DOHH2 (cell line): ENCODE data around the gene PAX3.

Experiments used
- H3F3A ChIP-seq: fragments of 200-600 bp; sonication (generic), shearing (Covaris generic); 2 replicates; pipeline ENCODE4 v1.6.0; 2016; ENCODE audit warnings: antibody characterized with exemption, mild to moderate bottlenecking; ENCODE audit not compliant: control insufficient read depth, insufficient read depth
- H3K27ac ChIP-seq: fragments of 200-600 bp; sonication (generic); 2 replicates; pipeline ENCODE4 v1.5.1; 2014; ENCODE audit warnings: low read depth, mild to moderate bottlenecking, low read length, moderate library complexity
- H3K27me3 ChIP-seq: fragments of 200-600 bp; sonication (generic); 2 replicates; pipeline ENCODE4 v1.6.1; 2014; ENCODE audit warnings: mild to moderate bottlenecking, low read length, mixed read lengths; ENCODE audit not compliant: control insufficient read depth
- H3K36me3 ChIP-seq: fragments of 200-600 bp; sonication (generic); 2 replicates; pipeline ENCODE4 v1.6.1; 2014; ENCODE audit warnings: mild to moderate bottlenecking, low read length, moderate library complexity, mixed read lengths; ENCODE audit not compliant: control insufficient read depth
- H3K4me1 ChIP-seq: fragments of 200-600 bp; sonication (generic); 2 replicates; pipeline ENCODE4 v1.6.1; 2014; ENCODE audit warnings: mild to moderate bottlenecking, low read length, mixed read lengths; ENCODE audit not compliant: control insufficient read depth
- H3K4me2 ChIP-seq: fragments of 200-600 bp; sonication (generic); 2 replicates; pipeline ENCODE4 v1.6.0; 2014; ENCODE audit warnings: mild to moderate bottlenecking, low read length, moderate library complexity
- H3K4me3 ChIP-seq: fragments of 200-600 bp; sonication (generic); 2 replicates; pipeline ENCODE4 v1.5.1; 2014; ENCODE audit warnings: mild to moderate bottlenecking, low read length, mixed read lengths
- H3K79me2 ChIP-seq: fragments of 200-600 bp; sonication (generic); 2 replicates; pipeline ENCODE4 v1.6.1; 2014; ENCODE audit warnings: mild to moderate bottlenecking, low read length, mixed read lengths; ENCODE audit not compliant: control insufficient read depth
- H3K9me2 ChIP-seq: fragments of 200-600 bp; sonication (generic); replicated peaks from 2 replicates; pipeline ENCODE4 v1.6.1; 2014; ENCODE audit warnings: mild to moderate bottlenecking, low read length, mixed read lengths; ENCODE audit not compliant: control insufficient read depth
- H3K9me3 ChIP-seq: fragments of 200-600 bp; sonication (generic); 2 replicates; pipeline ENCODE4 v1.6.1; 2014; ENCODE audit warnings: antibody characterized with exemption, low read length, mixed read lengths; ENCODE audit not compliant: control insufficient read depth, insufficient read depth
- H4K20me1 ChIP-seq: fragments of 200-600 bp; sonication (generic); 2 replicates; pipeline ENCODE4 v1.6.0; 2014; ENCODE audit warnings: low read depth, mild to moderate bottlenecking, antibody characterized with exemption, low read length, moderate library complexity; ENCODE audit not compliant: control insufficient read depth, insufficient read depth
- EZH2phosphoT487 ChIP-seq: fragments of 200-600 bp; sonication (generic); IDR thresholded peaks from 2 replicates; pipeline ENCODE4 v1.6.1; 2017; ENCODE audit warnings: borderline replicate concordance, mild to moderate bottlenecking, antibody characterized with exemption, low read length, moderate library complexity, mixed read lengths
- TF ChIP-seq, protein P1 (sequence below): fragments of 200-600 bp; sonication (generic); IDR thresholded peaks from one replicate; pipeline ENCODE4 v1.5.1; 2014; ENCODE audit warnings: antibody characterized with exemption, mild to moderate bottlenecking, low read depth, low read length; ENCODE audit not compliant: poor library complexity, severe bottlenecking

PAX3 gene

DNA sequence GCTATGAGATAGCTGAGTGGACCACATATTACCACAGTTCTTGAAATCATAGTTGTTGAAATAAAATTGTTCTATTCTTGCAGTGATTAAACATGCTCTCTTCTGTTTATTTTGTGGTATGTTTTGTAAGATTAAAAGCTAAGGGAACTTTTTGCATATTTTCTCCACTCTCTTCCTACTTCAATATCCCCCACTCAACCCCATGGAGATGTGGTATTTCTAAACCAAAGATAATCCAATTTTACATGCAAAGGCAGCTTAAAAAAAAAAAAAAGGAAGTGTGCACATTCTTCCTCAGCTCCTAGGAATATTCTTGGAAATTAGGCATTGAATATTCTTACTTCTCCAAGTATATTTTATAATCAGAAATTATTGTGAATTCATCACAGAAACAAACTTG is 15.0 kb upstream of the PAX3 start:
- Histone ChIP-seq H3K27ac (no peak overlapping the region), H3K9me2 (no peaks in the 10 kb centered on the region), H3K36me3 (no peaks in the 10 kb centered on the region), H3F3A (no peaks in the 10 kb centered on the region), H4K20me1 (no peaks in the 10 kb centered on the region), H3K4me1 (peaks cover 7% of the 10 kb centered on the region), H3K27me3 (peaks cover 55% of the 10 kb centered on the region), H3K9me3 (no peaks in the 10 kb centered on the region), H3K4me3 (no peak overlapping the region), H3K4me2 (no peak overlapping the region), H3K79me2 (no peaks in the 10 kb centered on the region)
- TF ChIP-seq, protein P1, sequence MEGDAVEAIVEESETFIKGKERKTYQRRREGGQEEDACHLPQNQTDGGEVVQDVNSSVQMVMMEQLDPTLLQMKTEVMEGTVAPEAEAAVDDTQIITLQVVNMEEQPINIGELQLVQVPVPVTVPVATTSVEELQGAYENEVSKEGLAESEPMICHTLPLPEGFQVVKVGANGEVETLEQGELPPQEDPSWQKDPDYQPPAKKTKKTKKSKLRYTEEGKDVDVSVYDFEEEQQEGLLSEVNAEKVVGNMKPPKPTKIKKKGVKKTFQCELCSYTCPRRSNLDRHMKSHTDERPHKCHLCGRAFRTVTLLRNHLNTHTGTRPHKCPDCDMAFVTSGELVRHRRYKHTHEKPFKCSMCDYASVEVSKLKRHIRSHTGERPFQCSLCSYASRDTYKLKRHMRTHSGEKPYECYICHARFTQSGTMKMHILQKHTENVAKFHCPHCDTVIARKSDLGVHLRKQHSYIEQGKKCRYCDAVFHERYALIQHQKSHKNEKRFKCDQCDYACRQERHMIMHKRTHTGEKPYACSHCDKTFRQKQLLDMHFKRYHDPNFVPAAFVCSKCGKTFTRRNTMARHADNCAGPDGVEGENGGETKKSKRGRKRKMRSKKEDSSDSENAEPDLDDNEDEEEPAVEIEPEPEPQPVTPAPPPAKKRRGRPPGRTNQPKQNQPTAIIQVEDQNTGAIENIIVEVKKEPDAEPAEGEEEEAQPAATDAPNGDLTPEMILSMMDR, result no peak
- no peak for TF ChIP-seq EZH2phosphoT487

DNA sequence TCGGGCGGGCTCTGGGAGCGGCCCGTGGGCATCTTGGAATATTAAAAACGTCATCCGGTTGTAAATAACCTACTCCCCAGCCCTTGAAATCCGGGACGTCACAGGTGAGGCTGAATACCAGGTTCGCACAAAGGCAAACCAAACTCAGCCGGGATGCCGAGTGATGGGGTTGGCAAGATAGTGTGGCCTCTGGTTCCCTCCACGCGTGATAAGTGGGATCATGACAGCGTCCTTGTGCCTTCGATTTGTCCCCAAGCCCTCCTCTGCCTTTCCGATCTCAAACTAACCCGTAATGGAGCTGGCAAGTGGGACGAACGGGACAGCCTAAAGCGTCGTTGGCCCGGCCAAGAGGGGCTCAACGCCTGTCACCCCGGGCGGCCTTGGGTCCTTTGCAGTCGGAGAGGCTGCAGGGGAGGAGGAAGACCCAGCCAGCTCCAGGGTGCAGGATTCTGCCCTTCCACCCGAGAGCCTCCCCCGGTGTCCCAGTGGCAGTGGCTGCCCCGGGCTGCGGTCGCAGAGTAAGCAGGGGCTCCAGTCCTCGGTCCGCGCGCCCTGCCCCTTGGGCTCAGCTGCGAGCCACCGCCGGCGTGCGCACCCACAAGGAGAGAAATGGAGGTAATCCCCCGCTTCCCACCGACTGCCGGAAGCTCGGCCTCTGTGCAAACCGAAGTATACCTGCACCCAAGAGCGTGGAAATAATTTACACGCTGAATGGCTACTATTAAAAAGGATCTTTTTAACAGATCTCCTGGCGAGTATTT is 13.4 kb upstream of the PAX3 start:
- H3K4me2 ChIP-seq, result no peak overlapping the region
- no peaks in the 10 kb centered on the region for H3K36me3 ChIP-seq
- H3K9me3 ChIP-seq, result no peaks in the 10 kb centered on the region
- TF ChIP-seq EZH2phosphoT487, result no peak
- TF ChIP-seq, protein P1, result no peak
- H3K79me2 ChIP-seq, result no peaks in the 10 kb centered on the region
- no peaks in the 10 kb centered on the region for H3K9me2 ChIP-seq
- no peaks in the 10 kb centered on the region for H3F3A ChIP-seq
- H3K4me3 ChIP-seq, result no peak overlapping the region
- H4K20me1 ChIP-seq, result no peaks in the 10 kb centered on the region
- H3K27me3 ChIP-seq, result peaks cover 57% of the 10 kb centered on the region
- H3K27ac ChIP-seq, result no peak overlapping the region
- no peaks in the 10 kb centered on the region for H3K4me1 ChIP-seq

GRCh38 chr2:222311319-222311977 is 12.7 kb upstream of the PAX3 start:
- no peaks in the 10 kb centered on the region for H3K4me1 ChIP-seq
- H3K9me3 ChIP-seq, result no peaks in the 10 kb centered on the region
- no peaks in the 10 kb centered on the region for H3K9me2 ChIP-seq
- H3K79me2 ChIP-seq, result no peaks in the 10 kb centered on the region
- H3F3A ChIP-seq, result no peaks in the 10 kb centered on the region
- no peak overlapping the region for H3K27ac ChIP-seq
- H3K36me3 ChIP-seq, result no peaks in the 10 kb centered on the region
- TF ChIP-seq EZH2phosphoT487, result no peak
- TF ChIP-seq, protein P1, result no peak
- H3K4me2 ChIP-seq, result no peak overlapping the region
- no peak overlapping the region for H3K4me3 ChIP-seq
- no peaks in the 10 kb centered on the region for H4K20me1 ChIP-seq
- peaks cover 60% of the 10 kb centered on the region for H3K27me3 ChIP-seq
